Rectal smooth muscle tissue (tissue), 1 donor: ENCODE results near the gene HTR3E.
"Not testable (repeated sequence)": the region's sequence is repeated elsewhere in the genome, so short reads cannot be mapped to it uniquely, and the experiment has no call there.

ENCODE experiments used
- H3K27ac ChIP-seq: one replicate; pipeline ENCODE4 v1.7.0; 2013; ENCODE audit warnings: low read depth, low read length, inconsistent platforms
- H3K27me3 ChIP-seq: one replicate; pipeline ENCODE4 v1.7.0; 2013; ENCODE audit warnings: low read length; ENCODE audit not compliant: control insufficient read depth, insufficient read depth
- H3K36me3 ChIP-seq: one replicate; pipeline ENCODE4 v1.7.0; 2013; ENCODE audit warnings: low read length; ENCODE audit not compliant: control insufficient read depth, insufficient read depth
- H3K4me1 ChIP-seq: one replicate; pipeline ENCODE4 v1.7.0; 2013; ENCODE audit warnings: low read length; ENCODE audit not compliant: control insufficient read depth, insufficient read depth
- H3K4me3 ChIP-seq: one replicate; pipeline ENCODE4 v1.7.0; 2013; ENCODE audit warnings: low read length
- H3K9ac ChIP-seq: one replicate; pipeline ENCODE4 v1.7.0; 2013; ENCODE audit warnings: low read length

Gene HTR3E

DNA sequence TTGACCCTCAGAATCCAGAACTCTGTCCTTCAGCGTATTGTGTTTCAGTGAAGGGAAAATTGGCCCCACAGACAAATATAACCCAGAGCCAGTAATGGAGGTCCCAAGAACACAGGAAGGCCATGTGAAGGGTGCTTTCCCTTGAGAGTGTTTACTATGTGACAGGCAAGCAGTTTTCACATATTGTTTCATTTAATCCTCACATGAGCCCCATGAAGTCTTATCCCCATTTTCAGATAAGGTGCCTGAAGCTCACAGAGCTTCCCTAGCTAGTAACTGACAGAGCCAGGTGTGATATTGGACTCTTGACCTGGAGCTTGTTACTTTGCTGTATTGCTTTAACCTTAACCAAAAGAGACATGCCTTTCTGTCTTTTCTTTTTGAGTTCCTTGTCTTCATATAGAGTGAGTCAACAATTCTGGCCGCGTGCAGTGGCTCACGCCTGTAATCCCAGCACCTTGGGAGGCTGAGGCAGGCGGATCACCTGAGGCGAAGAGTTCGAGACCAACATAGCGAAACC is 48.9 kb downstream of the HTR3E start:
- Histone ChIP-seq H3K36me3 (peaks cover 43% of the 10 kb centered on the region), H3K27ac (no peak overlapping the region), H3K4me3 (no peak overlapping the region), H3K4me1 (no peaks in the 10 kb centered on the region), H3K27me3 (no peaks in the 10 kb centered on the region), H3K9ac (no peak overlapping the region)

DNA sequence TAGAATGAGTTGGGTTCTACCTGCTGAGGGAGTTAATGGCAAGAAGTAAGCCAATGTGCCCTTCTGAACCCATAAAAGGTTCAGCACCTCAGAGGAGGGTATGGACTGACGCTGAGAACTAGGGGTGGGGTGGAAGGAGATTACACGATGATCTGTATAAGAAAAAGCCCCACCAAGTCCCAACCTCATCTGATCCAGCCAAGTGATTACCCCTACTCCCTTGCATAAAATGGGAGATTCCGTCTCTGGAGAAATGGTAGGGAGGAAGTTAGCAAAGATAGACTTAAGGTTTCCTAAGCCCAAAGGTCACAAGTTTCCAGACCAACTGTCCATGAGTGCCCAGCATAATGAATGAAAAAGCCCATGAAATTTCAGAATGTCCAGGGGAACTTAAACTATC is 51.2 kb downstream of the HTR3E start:
- no peak overlapping the region for H3K4me3 ChIP-seq
- no peak overlapping the region for H3K27ac ChIP-seq
- no peaks in the 10 kb centered on the region for H3K27me3 ChIP-seq
- no peaks in the 10 kb centered on the region for H3K4me1 ChIP-seq
- no peak overlapping the region for H3K9ac ChIP-seq
- peaks cover 27% of the 10 kb centered on the region for H3K36me3 ChIP-seq

DNA sequence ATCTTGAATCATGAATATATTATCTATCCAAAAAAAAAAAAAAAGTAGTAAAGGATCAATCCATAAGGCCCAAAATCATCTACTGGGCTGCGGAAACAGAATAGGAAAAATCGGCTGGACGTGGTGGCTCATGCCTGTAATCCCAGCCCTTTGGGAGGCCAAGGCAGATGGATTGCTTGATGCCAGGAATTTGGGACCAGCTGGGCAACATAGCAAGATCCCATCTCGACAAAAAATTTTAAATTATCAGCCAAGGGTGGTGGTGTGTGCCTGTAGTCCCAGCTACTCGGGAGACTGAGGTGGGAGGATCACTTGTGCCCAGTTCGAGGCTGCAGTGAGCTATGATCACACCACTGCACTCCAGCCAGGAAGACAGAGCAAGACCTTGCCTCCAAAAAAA is 52.3 kb downstream of the HTR3E start:
- no peak overlapping the region for H3K4me3 ChIP-seq
- H3K4me1 ChIP-seq, result no peaks in the 10 kb centered on the region
- peaks cover 16% of the 10 kb centered on the region for H3K36me3 ChIP-seq
- no peak overlapping the region for H3K9ac ChIP-seq
- H3K27ac ChIP-seq, result no peak overlapping the region
- no peaks in the 10 kb centered on the region for H3K27me3 ChIP-seq

DNA sequence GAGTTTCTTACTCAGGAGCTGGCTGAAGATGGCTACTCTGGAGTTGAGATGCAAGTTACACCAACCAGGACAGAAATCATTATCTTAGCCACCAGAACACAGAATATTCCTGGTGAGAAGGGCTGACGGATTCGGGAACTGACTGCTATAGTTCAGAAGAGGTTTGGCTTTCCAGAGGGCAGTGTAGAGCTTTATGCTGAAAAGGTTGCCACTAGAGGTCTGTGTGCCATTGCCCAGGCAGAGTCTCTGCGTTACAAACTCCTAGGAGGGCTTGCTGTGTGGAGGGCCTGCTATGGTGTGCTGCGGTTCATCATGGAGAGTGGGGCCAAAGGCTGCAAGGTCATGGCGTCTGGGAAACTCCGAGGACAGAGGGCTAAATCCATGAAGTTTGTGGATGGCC is 52.9 kb downstream of the HTR3E start:
- not testable (repeated sequence) for H3K27ac ChIP-seq, H3K36me3 ChIP-seq, H3K9ac ChIP-seq, H3K4me3 ChIP-seq, H3K27me3 ChIP-seq, H3K4me1 ChIP-seq

DNA sequence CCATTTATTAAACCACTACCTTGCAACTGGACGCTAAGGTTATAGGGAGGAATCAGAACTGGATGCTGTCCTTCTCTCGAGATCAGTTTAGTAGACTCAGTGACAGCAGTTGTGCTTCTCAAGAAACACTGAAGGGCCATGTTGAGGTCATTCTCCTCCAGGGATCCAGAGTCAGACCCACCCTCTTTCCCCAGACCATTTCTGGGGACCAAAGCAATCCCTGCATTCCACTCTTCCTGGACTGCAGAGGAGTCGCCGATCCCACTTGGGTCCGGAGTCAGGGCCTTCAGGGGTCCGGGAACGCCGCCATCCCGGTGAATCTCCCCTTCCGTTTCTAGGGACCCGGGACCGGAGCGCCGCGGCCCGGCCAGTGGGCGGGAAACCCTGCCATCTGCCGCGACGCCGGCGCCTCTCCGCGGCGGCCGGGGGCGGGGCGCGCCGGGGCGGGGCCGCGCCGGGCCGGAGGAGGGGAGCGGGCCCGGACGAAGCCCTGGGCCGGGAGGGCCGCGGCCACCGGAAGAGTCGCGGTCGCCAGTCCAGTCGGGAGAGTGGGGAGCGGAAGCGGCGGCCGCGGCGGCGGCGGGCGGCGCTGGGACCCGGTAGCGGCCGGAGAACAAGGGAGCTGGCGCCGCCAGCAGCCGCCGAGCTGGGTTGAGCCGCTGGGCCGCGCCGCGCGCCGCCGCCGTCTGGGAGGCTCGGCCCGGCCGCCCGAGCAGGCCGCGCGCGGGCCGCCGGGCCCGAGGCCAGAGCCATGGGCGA is 58.2 kb downstream of the HTR3E start, which contains the start of gene DVL3:
Gene DVL3 (plus strand): TSS at position 493 of the 759 bp plus-strand sequence. CDS start 259 bp downstream, at position 752.
- Histone ChIP-seq H3K9ac (peak within 1 kb of the TSS; percentile 75), H3K4me3 (peak within 1 kb of the TSS; percentile 96), H3K36me3 (no peaks in the 10 kb centered on the region), H3K27ac (peak within 1 kb of the TSS; percentile 93), H3K4me1 (peaks cover 14% of the 10 kb centered on the region), H3K27me3 (no peaks in the 10 kb centered on the region)

DNA sequence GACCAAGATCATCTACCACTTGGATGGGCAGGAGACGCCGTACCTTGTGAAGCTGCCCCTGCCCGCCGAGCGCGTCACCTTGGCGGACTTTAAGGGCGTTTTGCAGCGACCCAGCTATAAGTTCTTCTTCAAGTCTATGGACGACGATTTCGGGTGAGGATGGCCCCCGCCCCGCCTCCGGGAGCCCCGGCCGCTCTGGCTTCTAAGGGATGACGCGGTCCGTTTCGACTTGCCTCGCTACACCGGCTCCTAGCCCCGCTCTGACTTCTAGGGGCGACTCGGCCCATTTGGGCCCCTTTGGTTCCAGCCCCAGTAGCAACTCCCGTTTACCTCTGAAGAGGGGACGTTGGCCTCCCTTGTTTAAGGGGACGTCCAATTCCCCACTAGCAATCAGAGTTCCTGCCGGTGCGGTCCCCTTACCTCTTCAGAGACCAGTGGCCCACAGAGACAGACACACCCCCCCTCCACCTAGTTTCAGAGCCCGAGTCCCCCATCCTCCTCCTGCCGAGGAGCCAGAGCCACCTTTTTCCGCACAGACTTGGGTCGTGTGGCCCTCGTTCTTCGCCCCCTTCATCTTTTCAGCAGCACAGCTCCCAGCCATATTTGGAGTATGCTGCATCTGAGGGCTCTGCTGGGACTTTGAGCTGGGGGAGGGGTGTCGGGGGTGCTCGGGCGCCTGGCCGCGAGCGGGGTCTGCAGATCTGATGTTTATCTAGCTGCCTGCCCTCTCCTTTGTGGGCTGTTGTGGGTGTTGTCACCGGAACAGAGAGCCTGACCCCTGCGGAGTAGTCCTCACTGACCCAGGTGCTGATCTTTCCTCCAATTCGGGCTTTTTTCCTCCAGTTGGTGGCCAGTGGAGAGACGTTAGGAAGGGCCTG is 59.0 kb downstream of the HTR3E start:
- H3K4me1 ChIP-seq, result peaks cover 21% of the 10 kb centered on the region
- no peaks in the 10 kb centered on the region for H3K27me3 ChIP-seq
- peak overlapping the region; percentile 93 for H3K27ac ChIP-seq
- no peaks in the 10 kb centered on the region for H3K36me3 ChIP-seq
- H3K4me3 ChIP-seq, result peak overlapping the region; percentile 96
- peak overlapping the region; percentile 74 for H3K9ac ChIP-seq

DNA sequence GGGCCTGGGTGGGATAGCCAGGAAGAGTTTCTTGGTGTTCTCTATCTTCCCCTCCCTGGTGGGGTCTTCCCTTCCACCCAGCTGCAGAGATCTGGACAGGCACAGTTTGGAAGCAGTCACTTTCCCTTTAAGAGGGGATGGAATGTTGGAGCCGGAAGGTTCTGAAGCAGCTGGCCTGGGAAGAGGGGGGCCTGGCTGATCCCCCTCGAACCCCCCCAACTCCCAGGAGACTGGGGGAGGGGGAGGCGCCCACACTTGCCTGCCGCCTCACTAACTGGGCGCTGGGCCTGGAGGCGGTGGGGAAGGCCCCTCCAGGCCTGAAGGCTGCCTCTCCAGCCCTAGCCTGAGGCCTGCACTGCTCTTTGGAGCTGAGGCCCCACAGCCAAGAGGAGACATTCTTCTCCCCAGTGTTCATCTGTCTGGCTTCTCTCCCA is 59.7 kb downstream of the HTR3E start:
- Histone ChIP-seq H3K9ac (peak overlapping the region; percentile 74), H3K4me3 (peak overlapping the region; percentile 96), H3K27ac (peak overlapping the region; percentile 93), H3K36me3 (no peaks in the 10 kb centered on the region), H3K27me3 (no peaks in the 10 kb centered on the region), H3K4me1 (peaks cover 22% of the 10 kb centered on the region)
